Activated T-helper 9 cell treated with anti-CD3 and anti-CD28 coated beads, Interleukin-2, amount 50 U/mL, for 16 hours (primary cell): ENCODE measurements around the gene FGF4.

ENCODE experiments used
- DNase-seq: peaks from one replicate; pipeline ENCODE4 v3.0.0-alpha.2; 2020; ENCODE audit warnings: low read depth

Gene FGF4

DNA sequence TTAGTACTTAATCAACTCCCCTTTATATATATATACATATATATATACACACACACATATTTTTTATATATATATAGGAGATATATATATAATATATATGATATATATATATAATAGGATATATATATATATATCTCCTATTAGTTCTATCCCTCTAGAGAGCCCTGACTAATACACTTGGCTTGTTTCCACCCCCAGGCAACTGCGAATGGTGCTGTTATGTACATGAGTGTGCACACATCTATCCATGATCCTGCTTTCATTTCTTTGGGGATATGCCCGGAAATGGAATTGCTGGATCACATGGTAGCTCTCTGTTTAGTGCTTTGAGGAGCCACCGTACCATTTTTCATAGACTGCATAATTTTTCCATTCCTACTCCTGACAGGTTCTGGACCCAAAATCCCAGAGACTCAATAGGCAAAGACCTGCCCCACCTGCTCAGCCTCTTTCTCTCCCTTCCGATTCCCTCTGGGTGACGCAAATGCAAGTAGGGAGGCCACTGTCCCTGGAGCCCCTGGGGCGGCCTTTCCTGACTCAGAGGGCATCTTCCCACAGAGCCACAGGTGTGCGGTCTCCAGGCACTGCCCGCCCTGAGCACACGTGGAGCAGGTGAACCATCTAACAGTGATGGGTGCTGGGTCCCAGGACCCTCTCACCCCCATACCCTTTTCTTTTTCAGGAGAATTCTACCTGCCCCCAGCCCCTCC lies 32.1 kb upstream of the FGF4 start:
- no peak for DNase-seq

DNA sequence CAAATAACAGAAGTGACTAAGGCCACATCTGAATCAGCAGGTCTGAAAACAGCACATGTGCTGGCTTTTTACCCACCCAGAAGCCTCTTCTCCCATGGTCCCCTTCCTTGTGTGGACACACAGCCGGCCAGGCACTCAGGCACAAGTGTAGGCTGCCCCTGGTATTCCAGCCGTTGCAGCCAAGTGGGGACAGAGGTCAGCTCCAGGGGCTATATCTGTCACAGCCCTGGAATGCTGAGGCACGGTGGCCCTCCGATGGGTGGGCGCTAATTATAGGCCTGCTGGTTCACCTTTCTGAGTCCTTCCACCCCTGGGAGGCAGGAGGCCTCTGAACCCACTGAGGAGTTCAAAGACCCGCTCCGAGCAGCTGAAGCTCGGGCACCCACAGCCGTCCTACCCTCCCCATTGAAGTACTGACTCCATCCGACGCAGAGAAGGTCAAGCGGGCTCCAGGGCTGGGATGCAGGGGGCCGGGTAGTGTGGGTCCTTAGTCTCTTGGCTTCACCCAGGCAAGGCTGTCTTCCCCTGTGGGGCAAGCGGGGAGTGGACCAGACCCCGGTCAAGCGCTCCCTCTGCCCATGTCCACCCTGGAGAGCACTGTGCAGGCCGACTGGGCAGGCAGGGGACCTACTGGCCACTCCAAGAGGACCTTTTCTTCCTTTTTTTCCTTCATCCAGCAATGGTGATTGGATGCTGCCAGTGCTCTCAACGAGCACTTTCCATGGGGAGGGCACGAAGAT lies 29.8 kb upstream of the FGF4 start:
- no peak for DNase-seq

- no peak for DNase-seq
Measured at GRCh38 chr11:69803604-69804218, 28.6 kb upstream of the FGF4 start.

GRCh38 chr11:69803022-69803421 lies 27.9 kb upstream of the FGF4 start:
- no peak for DNase-seq

- DNase-seq, result no peak
Measured at GRCh38 chr11:69802590-69802989, 27.4 kb upstream of the FGF4 start.

GRCh38 chr11:69801513-69802335 lies 26.6 kb upstream of the FGF4 start:
- DNase-seq, result no peak

DNA sequence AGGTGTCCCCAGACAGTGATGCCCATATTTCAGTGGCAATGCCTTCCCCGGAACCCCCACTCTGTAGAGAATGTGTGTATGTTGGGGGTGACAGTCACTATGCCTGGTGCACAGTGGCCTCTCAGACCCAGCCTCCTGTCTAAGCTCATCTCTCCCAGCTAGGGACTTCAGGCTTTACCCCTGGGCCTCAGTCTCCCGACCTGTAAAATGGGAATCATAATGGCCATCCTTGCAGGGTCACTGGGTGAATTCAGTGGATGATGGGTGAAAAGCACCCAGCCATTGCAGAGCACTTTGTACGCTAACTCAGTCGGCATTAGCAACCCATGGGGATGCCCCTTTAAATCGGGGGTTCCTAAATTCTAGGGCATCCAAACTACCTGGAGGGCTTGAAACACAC lies 25.1 kb upstream of the FGF4 start:
- DNase-seq, result no peak

GRCh38 chr11:69799582-69799981 lies 24.4 kb upstream of the FGF4 start:
- DNase-seq, result no peak

DNA sequence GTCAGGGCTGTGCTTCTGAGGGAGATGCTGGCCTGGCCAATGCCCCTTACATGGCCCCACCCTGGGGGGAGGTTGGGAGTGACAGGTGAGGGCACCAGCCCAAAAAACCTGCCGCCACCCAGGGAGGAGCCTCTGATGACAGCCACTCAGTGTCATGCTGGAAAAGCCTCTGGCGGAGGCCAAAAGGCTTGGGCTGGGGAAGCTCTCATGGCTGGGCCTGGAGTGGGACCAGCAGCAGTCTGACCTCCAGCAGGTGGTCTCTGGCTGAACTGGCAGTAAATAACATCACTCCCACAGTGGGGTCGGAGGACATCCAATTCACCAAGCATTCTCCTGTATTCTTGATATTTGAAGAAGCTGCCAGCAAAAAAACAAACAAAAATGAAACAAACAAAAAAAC lies 24.0 kb upstream of the FGF4 start:
- DNase-seq, result no peak

GRCh38 chr11:69797737-69798528 lies 22.8 kb upstream of the FGF4 start:
- no peak for DNase-seq

- no peak for DNase-seq
Measured at GRCh38 chr11:69797156-69797555, 22.0 kb upstream of the FGF4 start.

GRCh38 chr11:69796063-69796462 lies 20.9 kb upstream of the FGF4 start:
- no peak for DNase-seq

DNA sequence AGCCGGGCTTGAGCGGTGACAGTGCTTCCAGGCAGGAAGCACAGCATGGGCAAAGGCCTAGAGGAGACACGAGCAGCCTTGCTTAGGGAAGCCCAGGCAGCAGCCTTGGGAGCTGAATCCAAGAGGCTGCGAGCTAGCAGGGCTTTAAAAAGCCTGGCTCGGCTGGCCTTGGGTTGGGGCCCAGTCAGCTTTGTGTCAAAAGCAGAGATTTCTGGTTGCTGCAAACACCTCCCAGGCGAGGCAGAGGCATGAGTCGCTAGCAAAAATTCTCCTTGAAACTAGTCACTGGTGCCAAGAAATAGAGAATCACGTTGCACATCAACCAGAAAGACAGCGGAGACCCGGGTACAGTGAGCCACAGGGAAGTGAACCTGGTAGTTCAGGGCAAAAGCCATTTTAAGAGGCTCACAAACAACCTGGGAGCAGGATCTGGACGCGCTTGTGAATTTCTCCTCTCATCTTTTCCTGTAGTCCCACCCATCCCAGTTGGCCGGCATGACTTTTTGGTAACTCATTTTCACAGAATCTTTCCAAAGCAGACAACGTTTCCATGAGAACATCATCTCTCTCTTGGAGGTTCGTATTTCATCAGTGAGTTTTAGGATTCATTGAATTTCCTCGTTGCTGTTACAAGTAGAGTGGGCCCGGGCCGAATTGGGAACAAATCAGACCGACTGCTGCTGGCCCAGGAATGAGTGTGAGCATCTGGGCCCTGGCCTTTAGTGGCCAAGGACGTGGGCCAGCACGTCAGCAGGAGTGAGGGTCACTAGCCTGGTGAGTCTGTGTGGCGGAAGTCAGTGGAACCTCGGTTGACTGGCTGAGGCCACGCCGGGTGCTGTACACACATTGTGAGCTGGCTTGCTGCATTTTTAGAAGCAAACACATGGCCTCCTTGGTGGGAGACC lies 16.4 kb upstream of the FGF4 start:
- DNase-seq, result no peak

GRCh38 chr11:69788956-69789355 lies 13.8 kb upstream of the FGF4 start:
- no peak for DNase-seq

GRCh38 chr11:69787906-69788305 lies 12.8 kb upstream of the FGF4 start:
- no peak for DNase-seq

- DNase-seq, result no peak
Measured at GRCh38 chr11:69787457-69787856, 12.3 kb upstream of the FGF4 start.

DNA sequence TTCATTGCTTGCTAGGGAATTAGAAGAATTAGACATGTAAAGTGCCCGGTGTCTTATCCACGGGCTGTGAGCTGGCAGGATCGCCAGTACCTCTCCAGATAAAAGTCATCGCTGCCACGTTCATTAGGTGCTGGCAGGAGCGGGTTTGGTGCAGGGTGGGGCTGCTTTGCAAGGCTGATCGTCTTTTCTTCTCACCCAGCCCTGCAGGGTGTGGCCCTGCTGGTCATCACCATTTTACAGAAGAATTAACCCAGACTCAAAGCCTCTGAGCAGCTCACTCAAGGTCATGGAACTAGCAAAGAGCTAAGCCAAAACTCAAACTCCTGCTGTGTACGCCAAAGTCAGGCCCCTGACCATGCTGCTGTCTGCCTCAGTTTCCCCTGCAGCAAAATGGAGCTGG lies 6.1 kb upstream of the FGF4 start:
- DNase-seq, result no peak

DNA sequence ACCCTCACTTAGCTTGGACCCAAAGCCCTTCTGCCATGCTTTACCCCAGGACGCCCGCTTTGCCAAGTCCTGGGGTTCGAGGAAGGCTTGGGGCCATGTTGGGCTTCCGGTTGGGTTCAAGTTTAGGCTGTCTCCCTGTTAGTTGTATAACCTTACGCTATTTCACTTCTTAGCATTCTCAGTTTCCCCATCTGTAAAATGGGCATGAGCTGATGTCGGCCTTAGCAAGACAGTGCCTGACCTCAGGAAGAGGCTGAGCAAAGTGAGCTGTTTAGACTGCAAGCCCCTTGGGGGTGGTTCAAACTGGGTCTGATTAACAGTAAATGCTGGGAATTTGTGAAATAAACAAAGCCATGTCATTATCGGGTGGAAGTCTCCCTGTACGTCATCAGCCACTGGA lies 3.2 kb upstream of the FGF4 start:
- DNase-seq, result no peak

DNA sequence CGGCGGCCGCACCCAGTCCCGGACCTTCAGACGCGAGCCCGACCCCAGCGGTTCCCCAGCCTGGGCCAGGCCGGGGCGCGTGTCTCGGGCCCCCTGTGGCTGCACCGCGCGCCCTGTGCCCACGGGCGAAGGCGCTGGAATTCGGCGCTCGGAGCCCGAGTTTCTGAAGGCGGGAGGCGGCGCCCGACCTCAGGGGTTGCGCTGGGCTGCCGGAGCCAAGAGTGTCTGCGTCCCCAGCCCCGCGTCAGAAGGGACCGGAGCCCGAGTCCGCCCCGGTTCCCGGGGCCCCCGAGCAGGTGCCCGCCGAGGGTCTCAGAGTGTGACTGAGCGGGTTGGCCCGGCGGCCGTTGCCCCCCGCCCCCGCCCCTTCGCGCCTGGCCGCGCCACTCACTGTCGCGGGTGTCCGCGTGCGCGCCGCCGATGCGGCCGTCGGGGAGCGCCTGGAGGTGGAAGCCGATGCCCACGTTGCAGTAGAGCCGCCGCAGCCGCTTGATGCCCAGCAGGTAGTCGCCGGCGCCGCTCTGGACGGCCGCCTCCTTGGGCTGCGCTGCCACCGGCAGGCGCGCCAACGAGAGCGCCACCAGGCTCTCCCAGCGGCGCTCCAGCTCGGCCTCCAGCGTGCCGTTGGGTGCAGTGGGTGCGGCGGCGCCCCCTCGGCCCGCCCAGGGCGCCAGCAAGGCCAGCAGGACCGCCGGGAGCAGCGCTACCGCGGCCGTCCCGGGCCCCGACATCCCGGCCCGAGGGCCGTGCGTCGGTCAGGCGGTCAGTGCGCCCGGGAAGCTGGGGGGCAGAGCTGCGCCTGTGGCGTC lies 583 bp downstream of the FGF4 start:
- no peak for DNase-seq
